ENCODE measurements around the gene AOC1. TPM values are rescaled to one million over a fixed set of nuclear protein-coding genes. Genes with fewer than 3 reads are reported as not detected.

AOC1 gene
- polyA plus RNA-seq, 2 of the 4 experiments (the other 2 are of a cell fraction): not detected

DNA sequence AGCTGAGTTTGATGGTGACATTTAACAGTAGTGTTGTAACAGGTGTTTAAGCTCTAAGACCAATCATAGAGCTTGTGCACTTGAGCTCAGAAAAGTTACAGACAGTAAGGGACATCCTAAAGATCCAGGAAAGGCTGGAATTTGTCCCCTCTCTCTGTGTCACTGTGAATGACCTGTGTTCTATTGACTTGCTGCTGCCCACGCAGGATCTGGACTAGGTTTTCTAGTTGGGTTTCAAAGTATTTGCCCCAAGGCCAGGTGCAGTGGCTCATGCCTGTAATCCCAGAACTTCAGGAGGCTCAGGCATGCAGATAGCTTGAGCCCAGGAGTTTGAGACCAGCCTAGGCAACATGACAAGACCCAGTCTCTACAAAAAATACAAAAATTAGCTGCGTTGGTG, 17.1 kb downstream of the AOC1 start:
- Histone ChIP-seq H3K4me2 (no peak overlapping the region), H3K9me3 (peaks cover 6% of the 10 kb centered on the region; the same call in 1 of the 3 replicates), H3K4me3 (no peak overlapping the region), H3K27ac (no peak overlapping the region), H3K4me1 (no peaks in the 10 kb centered on the region)
- DNase-seq (ENCODE audit: low read depth in 1 of 2, low spot score in 1 of 2) (no peak), ATAC-seq (no peak), FAIRE-seq (no peak)
- 0% methylated on average over 2 of the region's 2 CpGs for WGBS (ENCODE audit: missing lambda C conversion rate)
- TF ChIP-seq CEBPB (IDR thresholded peaks at IDR 0.05) (no peak), RFX5 (IDR thresholded peaks at IDR 0.05) (no peak), FOSL2 (IDR thresholded peaks at IDR 0.05) (no peak), FOSL2 (CRISPR knock-in tag; IDR thresholded peaks at IDR 0.05) (no peak), RNF2 (IDR thresholded peaks at IDR 0.05; ENCODE audit: borderline replicate concordance, low read depth) (no peak)
- TF ChIP-seq, protein P1, sequence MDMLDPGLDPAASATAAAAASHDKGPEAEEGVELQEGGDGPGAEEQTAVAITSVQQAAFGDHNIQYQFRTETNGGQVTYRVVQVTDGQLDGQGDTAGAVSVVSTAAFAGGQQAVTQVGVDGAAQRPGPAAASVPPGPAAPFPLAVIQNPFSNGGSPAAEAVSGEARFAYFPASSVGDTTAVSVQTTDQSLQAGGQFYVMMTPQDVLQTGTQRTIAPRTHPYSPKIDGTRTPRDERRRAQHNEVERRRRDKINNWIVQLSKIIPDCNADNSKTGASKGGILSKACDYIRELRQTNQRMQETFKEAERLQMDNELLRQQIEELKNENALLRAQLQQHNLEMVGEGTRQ (IDR thresholded peaks at IDR 0.05): no peak
- POLR2A ChIA-PET: no interaction called here
- CTCF ChIA-PET: interaction anchor here (1.5 to 3.0 kb wide), 2 partner anchors 10 to 29 kb away, joined by 5 to 8 read pairs; no protein-coding TSS in a partner anchor

DNA sequence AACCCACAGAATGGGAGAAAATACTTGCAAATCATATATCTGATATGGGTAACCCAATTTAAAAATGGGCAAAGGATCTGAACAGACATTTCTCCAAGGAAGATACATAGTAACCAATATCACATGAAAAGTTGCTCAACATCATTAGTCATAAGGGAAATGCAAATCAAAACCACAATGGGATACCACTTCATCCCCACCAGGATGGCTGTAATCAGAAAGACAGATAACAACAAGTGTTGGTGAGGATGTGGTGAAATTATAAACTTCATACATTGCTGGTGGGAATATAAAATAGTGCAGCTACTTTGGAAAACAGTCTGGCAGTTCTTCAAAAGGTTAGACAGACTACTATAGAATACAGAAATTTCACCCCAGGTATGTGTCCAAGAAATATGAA, 19.3 kb downstream of the AOC1 start:
- FAIRE-seq (no peak), DNase-seq (ENCODE audit: low read depth in 1 of 2, low spot score in 1 of 2) (no peak)
- POLR2A ChIA-PET: no interaction called here

DNA sequence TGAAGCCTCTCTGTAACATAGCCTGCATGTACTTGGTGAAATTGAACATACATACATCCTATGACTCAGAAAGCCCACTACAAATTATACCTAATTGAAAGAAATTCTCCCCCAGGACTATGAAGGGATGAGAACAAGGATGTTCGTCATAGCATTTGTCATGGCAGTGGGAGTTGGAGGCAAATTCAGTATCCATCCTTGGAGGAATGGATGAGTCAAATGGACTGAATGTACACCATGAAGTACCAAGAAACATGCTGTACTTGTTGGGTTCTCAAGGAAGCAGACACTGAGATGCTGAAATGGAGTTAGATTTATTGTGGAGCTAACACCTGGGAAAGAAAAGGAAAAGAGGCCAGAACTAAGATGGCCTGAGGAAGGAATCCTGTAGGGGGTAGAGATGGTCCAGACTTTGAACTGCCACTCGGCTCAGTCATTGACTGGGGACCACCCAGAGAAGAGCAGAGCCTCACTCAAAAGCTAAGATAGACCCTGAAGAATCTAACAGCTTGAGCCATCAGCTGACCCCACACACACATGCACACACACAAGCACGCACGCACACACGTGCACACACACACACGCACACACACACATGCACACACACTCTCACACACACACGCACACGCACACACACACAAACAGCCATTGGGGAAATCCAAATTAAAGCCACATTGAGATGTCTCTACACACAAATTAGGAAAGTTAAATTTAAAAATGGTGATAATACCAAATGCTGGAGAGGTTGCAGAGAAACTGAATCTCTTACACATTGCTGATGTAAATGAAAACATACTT, 22.3 kb downstream of the AOC1 start:
- TF ChIP-seq, protein P2, sequence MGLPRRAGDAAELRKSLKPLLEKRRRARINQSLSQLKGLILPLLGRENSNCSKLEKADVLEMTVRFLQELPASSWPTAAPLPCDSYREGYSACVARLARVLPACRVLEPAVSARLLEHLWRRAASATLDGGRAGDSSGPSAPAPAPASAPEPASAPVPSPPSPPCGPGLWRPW (IDR thresholded peaks at IDR 0.05): no peak
- TF ChIP-seq RARB (CRISPR knock-in tag; IDR thresholded peaks at IDR 0.05): no peak
- no peak for TF ChIP-seq CHD4 (IDR thresholded peaks at IDR 0.05; ENCODE audit: borderline replicate concordance)
- TF ChIP-seq TFCP2L1 (CRISPR knock-in tag; IDR thresholded peaks at IDR 0.05): no peak
- no peak for TF ChIP-seq ZC3H11A (IDR thresholded peaks at IDR 0.05)
- TF ChIP-seq HDAC2 (IDR thresholded peaks at IDR 0.05): no peak
- Histone ChIP-seq H3K9me3 (no peaks in the 10 kb centered on the region), H3K4me1 (no peaks in the 10 kb centered on the region), H3K4me2 (no peak overlapping the region), H3K27ac (no peak overlapping the region), H3K4me3 (no peak overlapping the region)
- WGBS (ENCODE audit: missing lambda C conversion rate): 47% methylated on average over 8 of the region's 8 CpGs
- ATAC-seq (no peak), FAIRE-seq (no peak), DNase-seq (ENCODE audit: low read depth in 1 of 2, low spot score in 1 of 2) (no peak)
- ChIA-PET CTCF (interaction anchor here (0.9 to 3.9 kb wide), 3 partner anchors 8 to 24 kb away, joined by 3 to 19 read pairs (median 3); no protein-coding TSS in a partner anchor), POLR2A (no interaction called here)

More for the DNA sequence above, 19.3 kb downstream of the AOC1 start:
- H3K9me3 ChIP-seq: peaks cover 6% of the 10 kb centered on the region; the same call in 1 of the 3 replicates
- H3K4me2 ChIP-seq: no peak overlapping the region
- H3K27ac ChIP-seq: no peak overlapping the region
- TF ChIP-seq, protein P3, sequence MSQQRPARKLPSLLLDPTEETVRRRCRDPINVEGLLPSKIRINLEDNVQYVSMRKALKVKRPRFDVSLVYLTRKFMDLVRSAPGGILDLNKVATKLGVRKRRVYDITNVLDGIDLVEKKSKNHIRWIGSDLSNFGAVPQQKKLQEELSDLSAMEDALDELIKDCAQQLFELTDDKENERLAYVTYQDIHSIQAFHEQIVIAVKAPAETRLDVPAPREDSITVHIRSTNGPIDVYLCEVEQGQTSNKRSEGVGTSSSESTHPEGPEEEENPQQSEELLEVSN (IDR thresholded peaks at IDR 0.05; ENCODE audit: borderline replicate concordance, low read depth): no peak
- no peak for ATAC-seq
- H3K4me1 ChIP-seq: no peaks in the 10 kb centered on the region
- no peak overlapping the region for H3K4me3 ChIP-seq
- CTCF ChIA-PET: no interaction called here

DNA sequence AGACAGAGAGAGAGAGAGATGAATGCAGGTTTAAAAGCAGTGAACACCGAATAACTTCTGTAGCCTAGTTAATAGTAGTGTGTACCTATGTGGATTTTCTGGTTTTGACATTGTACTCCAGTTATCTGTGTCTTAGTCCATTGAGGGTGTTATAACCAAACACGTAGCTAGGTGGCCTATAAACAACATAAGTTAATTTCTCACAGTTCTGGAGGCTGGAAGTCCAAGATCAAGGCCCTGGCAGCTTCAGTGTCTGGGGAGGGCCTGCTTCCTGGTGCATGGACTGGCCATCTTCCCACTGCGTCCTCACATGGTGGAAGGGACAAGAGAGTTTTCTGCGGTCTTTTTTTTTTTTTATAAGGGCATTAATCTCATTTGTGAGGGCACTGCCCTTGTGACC, 23.5 kb downstream of the AOC1 start:
- ChIA-PET CTCF (interaction anchor here (0.6 to 3.9 kb wide), 5 partner anchors 10 to 1122 kb away, joined by 3 to 19 read pairs (median 3); no protein-coding TSS in a partner anchor), POLR2A (no interaction called here)
- ATAC-seq: peak; percentile 71 to 74
- Histone ChIP-seq H3K4me1 (no peaks in the 10 kb centered on the region), H3K9me3 (peaks cover under 1% of the 10 kb centered on the region; the same call in 1 of the 3 replicates), H3K4me2 (no peak overlapping the region), H3K4me3 (no peak overlapping the region), H3K27ac (no peak overlapping the region)
- FAIRE-seq: no peak
- DNase-seq (ENCODE audit: low read depth in 1 of 2, low spot score in 1 of 2): peak; percentile 30 to 35
- WGBS (ENCODE audit: missing lambda C conversion rate): 22% methylated on average over 4 of the region's 4 CpGs
- TF ChIP-seq RAD21 (conservative IDR thresholded peaks at IDR 0.05 in 1 of 2, IDR thresholded peaks at IDR 0.05 in 1 of 2) (no peak), ZSCAN20 (CRISPR knock-in tag; IDR thresholded peaks at IDR 0.05) (no peak), FOSB (CRISPR knock-in tag; IDR thresholded peaks at IDR 0.05) (no peak), CHD4 (IDR thresholded peaks at IDR 0.05; ENCODE audit: borderline replicate concordance) (no peak), ZC3H11A (IDR thresholded peaks at IDR 0.05) (no peak), ZNF302 (CRISPR knock-in tag; IDR thresholded peaks at IDR 0.05) (no peak), PHF8 (IDR thresholded peaks at IDR 0.05; ENCODE audit: borderline replicate concordance, low read depth) (no peak), CEBPB (IDR thresholded peaks at IDR 0.05) (no peak), MAFK (IDR thresholded peaks at IDR 0.05; ENCODE audit: partially characterized antibody) (no peak), MAZ (IDR thresholded peaks at IDR 0.05; ENCODE audit: borderline replicate concordance, low read depth, low read length) (no peak), RCOR1 (IDR thresholded peaks at IDR 0.05; ENCODE audit: low read depth, low read length) (no peak), EHF (CRISPR knock-in tag; IDR thresholded peaks at IDR 0.05) (no peak), CBX2 (IDR thresholded peaks at IDR 0.05; ENCODE audit: borderline replicate concordance, low read depth) (no peak), KDM1A (IDR thresholded peaks at IDR 0.05; ENCODE audit: low read depth) (no peak), NPAS2 (CRISPR knock-in tag; IDR thresholded peaks at IDR 0.05; ENCODE audit: borderline replicate concordance) (no peak)
- TF ChIP-seq, protein P3 (IDR thresholded peaks at IDR 0.05; ENCODE audit: borderline replicate concordance, low read depth): no peak

Measured in A549 (cell line).